Prostate gland (tissue), 2 donors: ENCODE results near the gene TNFRSF13B. TPM values are rescaled to one million over a fixed set of nuclear protein-coding genes. Genes with fewer than 3 reads are reported as not detected.

Source experiments
- DNase-seq: peaks from one replicate; pipeline ENCODE4 v3.0.0-alpha.2; 2019; ENCODE audit warnings: low spot score
- H3K27ac ChIP-seq, 2 donors: fragments of 200-600 bp; sonication (generic); 2 replicates each; pipeline ENCODE4 v1.5.1; 2017 to 2019
- H3K27me3 ChIP-seq: fragments of 200-600 bp; sonication (generic); replicated peaks from 2 replicates; pipeline ENCODE4 v1.5.1; 2019; ENCODE audit not compliant: insufficient read depth
- H3K36me3 ChIP-seq, 2 donors: fragments of 200-600 bp; sonication (generic); 1 replicate in 1 of 2; 2 replicates in 1 of 2; pipeline versions ENCODE4 v1.5.1 to v1.8.1; 2017 to 2019
- H3K4me1 ChIP-seq: fragments of 200-600 bp; sonication (generic); replicated peaks from 2 replicates; pipeline ENCODE4 v1.5.1; 2019
- H3K4me3 ChIP-seq, 2 donors: fragments of 200-600 bp; sonication (generic); 2 replicates each; pipeline ENCODE4 v1.5.1; 2017 to 2019
- H3K9me3 ChIP-seq: fragments of 200-600 bp; sonication (generic); 2 replicates; pipeline ENCODE4 v1.5.1; 2017
- POLR2A ChIP-seq: fragments of 450-650 bp; IDR thresholded peaks from one replicate; pipeline ENCODE4 v1.6.1; 2016; ENCODE audit warnings: antibody characterized with exemption, mild to moderate bottlenecking
- POLR2AphosphoS5 ChIP-seq: sonication (generic); formaldehyde crosslinking; IDR thresholded peaks from one replicate; pipeline ENCODE4 v1.6.1; 2017; ENCODE audit warnings: antibody characterized with exemption
- WGBS: methylation state at CpG from one replicate; pipeline ENCODE4 v1.1.5; 2018; 5-methylcytosine and 5-hydroxymethylcytosine counted together
- intact Hi-C: fragments of 100-400 bp; cut with DNase I; formaldehyde crosslinking; loops from one replicate; pipeline ENCODE4 v1.14.2; 2022
- total RNA-seq, 2 donors: library from RNA; depleted of rRNA; stranded (reverse); fragments of >200 nt; gene quantifications; one replicate each; pipeline ENCODE4 v1.1.0, GENCODE V29; 2016
- TF ChIP-seq, protein P1 (sequence below), 4 experiments: fragments of 200-600 bp in 2 of 4; fragments of 450-650 bp in 2 of 4; sonication (generic) in 2 of 4; IDR thresholded peaks; 1 replicate in 3 of 4; 2 replicates in 1 of 4; pipeline ENCODE4 v1.5.1; 2016 to 2019; ENCODE audit warnings: antibody characterized with exemption in 4 of 4, mild to moderate bottlenecking in 2 of 4, moderate library complexity in 2 of 4

TNFRSF13B gene
- total RNA-seq, 2 donors from 2014 or later: not detected

DNA sequence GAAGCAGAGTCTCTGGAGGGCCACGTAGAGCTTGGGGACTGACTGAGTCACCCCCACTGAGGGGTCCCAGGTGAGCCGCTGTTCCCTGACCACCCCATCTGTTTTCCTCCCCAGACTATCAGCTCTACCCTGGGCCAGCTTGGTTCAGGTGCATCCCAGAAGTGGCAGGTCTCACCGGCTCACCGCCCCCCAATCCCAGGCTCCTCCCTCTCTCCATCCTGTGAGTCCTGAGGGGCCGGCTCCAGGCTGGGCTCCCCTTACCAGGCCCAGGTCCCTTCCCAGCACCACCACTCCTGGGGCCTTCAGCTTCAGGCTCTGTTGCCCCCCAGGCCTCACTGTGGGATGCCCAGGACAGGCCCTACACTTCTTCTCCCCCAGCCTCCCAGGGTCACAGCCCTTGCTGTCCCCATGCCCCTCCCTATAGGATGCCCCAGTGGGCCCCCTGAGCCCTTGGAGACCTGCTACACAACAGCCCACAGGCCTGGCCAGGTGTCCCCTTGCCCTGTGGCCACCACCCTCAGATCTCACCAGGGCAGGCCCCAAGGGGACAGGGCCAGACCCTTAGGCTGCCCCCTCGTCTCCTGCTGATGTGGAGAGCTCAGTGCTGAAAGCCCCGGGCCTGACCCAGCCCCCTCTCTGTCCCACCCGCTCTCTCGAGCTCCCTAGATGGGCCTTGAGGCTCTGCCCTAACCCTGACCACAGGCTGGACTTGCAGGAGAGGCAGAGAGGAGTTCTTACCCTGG is 40.4 kb downstream of the TNFRSF13B start:
- DNase-seq: no peak

DNA sequence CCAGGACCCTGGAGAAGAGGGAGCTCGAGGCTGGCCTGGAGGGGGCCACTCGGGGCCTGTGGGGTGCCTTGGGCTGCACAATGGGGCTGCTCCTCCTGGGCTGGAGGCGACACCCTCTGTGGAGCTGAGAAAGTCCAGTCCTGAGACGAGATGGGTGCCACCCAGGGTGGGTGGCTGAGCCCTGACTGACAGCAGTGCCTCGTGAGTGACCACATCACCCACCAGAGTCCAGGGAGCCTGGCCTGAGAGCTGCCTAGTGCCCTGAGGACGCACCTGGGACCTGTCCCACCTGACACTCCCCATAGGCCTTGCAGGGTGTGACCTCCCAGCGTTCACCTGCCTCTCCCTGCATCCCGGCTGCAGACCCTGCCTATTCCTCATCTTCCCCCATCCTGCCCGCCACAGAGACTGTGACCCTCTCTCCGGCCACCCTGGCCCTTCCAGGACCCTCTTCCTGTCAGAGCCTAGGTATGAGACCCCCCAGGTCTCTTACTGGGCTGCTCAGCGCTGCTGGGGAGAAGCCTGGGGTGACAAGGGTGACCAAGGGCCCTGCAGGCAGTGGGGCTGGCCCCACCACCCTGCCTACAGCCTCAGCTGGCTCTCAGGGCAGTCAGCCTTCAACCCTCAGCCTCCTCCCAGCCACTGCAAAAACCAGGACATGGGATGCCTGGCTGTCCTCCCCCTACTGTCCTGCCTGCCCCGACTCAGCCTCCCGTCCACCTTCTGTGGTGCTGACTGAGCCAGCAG is 41.2 kb downstream of the TNFRSF13B start:
- TF ChIP-seq, protein P1, sequence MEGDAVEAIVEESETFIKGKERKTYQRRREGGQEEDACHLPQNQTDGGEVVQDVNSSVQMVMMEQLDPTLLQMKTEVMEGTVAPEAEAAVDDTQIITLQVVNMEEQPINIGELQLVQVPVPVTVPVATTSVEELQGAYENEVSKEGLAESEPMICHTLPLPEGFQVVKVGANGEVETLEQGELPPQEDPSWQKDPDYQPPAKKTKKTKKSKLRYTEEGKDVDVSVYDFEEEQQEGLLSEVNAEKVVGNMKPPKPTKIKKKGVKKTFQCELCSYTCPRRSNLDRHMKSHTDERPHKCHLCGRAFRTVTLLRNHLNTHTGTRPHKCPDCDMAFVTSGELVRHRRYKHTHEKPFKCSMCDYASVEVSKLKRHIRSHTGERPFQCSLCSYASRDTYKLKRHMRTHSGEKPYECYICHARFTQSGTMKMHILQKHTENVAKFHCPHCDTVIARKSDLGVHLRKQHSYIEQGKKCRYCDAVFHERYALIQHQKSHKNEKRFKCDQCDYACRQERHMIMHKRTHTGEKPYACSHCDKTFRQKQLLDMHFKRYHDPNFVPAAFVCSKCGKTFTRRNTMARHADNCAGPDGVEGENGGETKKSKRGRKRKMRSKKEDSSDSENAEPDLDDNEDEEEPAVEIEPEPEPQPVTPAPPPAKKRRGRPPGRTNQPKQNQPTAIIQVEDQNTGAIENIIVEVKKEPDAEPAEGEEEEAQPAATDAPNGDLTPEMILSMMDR (IDR thresholded peaks at IDR 0.05): no peak
- no peak for TF ChIP-seq POLR2AphosphoS5
- WGBS: 94% methylated on average over 12 of the region's 13 CpGs
- H3K27me3 ChIP-seq: peaks cover 5% of the 10 kb centered on the region
- intact Hi-C loops: no loop called here
- no peaks in the 10 kb centered on the region for H3K4me1 ChIP-seq
- H3K36me3 ChIP-seq: no peaks in the 10 kb centered on the region
- no peaks in the 10 kb centered on the region for H3K9me3 ChIP-seq
- no peak for DNase-seq
- no peak overlapping the region for H3K27ac ChIP-seq
- no peak overlapping the region for H3K4me3 ChIP-seq

More for the DNA sequence above, 40.4 kb downstream of the TNFRSF13B start:
- H3K36me3 ChIP-seq: no peaks in the 10 kb centered on the region
- intact Hi-C loops: no loop called here
- H3K27me3 ChIP-seq: peaks cover 5% of the 10 kb centered on the region
- TF ChIP-seq, protein P1 (IDR thresholded peaks at IDR 0.05): no peak
- TF ChIP-seq POLR2AphosphoS5: no peak
- H3K27ac ChIP-seq: no peak overlapping the region
- H3K9me3 ChIP-seq: no peaks in the 10 kb centered on the region
- H3K4me1 ChIP-seq: no peaks in the 10 kb centered on the region
- no peak overlapping the region for H3K4me3 ChIP-seq
- WGBS: 92% methylated on average over 9 of the region's 9 CpGs

DNA sequence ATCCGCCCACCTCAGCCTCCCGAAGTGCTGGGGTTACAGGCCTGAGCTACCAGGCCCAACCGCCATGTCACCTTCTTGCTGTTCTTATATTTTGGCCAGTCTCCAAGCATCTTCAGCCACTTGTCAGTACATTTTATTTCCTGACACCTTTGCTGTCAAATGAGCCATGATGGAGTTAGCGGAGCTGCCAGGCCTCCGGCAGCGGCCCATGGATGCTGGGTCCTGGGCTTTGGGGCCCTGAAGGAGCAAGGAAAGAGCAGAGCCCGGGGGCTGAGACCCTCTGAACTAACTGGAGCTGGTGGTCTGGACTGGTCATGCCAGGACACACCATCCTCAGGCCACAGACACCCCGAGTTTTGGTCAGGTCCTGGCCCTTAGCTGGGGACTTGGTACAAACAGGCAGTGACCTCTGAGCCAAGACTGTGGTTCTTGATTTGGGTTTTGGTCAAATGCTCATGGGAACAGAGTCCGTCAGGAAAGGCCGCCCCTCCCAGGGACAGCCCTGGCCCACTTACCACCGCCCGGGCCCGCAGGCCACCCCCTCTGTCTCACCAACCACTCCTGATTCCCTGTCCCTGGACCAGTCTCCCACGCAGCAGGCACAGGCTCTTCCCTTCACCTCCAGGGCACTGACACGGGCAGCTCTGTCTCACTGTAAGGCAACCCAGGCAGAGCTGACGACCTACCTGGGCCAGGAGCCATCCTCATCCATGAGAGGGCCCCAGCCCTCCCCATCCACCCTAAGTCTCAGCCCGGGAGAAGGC is 42.0 kb downstream of the TNFRSF13B start:
- DNase-seq: no peak
- no peak overlapping the region for H3K27ac ChIP-seq
- 93% methylated on average over 17 of the region's 17 CpGs for WGBS
- no peak overlapping the region for H3K4me3 ChIP-seq
- peaks cover 5% of the 10 kb centered on the region for H3K27me3 ChIP-seq
- TF ChIP-seq POLR2A (no peak), POLR2AphosphoS5 (no peak)
- TF ChIP-seq, protein P1 (IDR thresholded peaks at IDR 0.05): no peak
- intact Hi-C loops: no loop called here
- H3K4me1 ChIP-seq: no peaks in the 10 kb centered on the region
- H3K9me3 ChIP-seq: no peaks in the 10 kb centered on the region
- H3K36me3 ChIP-seq: no peaks in the 10 kb centered on the region

DNA sequence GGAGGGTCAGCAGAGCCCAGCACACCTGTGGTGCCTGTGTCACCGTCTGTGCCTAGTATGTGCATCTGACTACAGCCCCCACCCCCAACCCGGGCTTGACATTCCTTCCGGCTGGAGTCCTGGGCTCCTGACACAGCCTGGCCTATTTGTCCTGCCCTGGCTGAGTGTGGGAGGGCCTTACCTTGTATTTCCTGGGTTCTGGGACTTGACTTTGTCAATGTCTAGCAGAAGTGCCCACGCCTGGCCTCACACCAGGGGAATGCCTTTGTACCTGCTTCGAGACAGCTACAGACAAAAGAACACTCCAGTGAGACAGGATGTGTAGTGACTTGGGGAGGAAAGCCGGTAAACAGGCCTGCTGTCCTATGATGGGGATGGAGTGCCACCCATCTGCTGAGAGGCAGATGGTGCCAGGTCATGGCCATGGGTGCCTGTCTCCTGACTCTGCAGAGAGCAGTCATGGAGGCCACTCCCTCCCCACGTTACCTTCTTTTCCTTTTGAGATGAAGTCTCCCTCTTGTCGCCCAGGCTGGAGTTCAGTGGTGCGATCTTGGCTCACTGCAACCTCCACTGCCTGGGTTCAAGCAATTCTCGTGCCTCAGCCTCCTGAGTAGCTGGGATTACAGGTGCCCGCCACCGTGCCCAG is 42.8 kb downstream of the TNFRSF13B start:
- intact Hi-C loops: no loop called here
- WGBS: 80% methylated on average over 12 of the region's 12 CpGs

More for the DNA sequence above, 42.8 kb downstream of the TNFRSF13B start:
- Histone ChIP-seq H3K4me1 (no peaks in the 10 kb centered on the region), H3K9me3 (no peaks in the 10 kb centered on the region), H3K36me3 (no peaks in the 10 kb centered on the region), H3K27ac (no peak overlapping the region), H3K27me3 (peaks cover 5% of the 10 kb centered on the region), H3K4me3 (no peak overlapping the region)
- DNase-seq: no peak
- TF ChIP-seq, protein P1 (IDR thresholded peaks at IDR 0.05): no peak
- TF ChIP-seq POLR2A: no peak
- no peak for TF ChIP-seq POLR2AphosphoS5
